ENCODE measurements around the gene EHHADH. TPM values are rescaled to one million over a fixed set of nuclear protein-coding genes. Genes with fewer than 3 reads are reported as not detected.

EHHADH gene
- polyA plus RNA-seq, 1 of the 3 experiments (the other 2 are of a cell fraction), result 2.5 TPM

GRCh38 chr3:185161761-185162160 lies 92.1 kb downstream of the EHHADH start:
- no peak overlapping the region for H3K9ac ChIP-seq
- no peaks in the 10 kb centered on the region for H3K4me1 ChIP-seq (ENCODE audit: control insufficient read depth in 1 of 2, insufficient read depth in 2 of 2, low read depth in 1 of 2, low read length in 1 of 2)
- no peaks in the 10 kb centered on the region for H3F3A ChIP-seq (replicated peaks; ENCODE audit: insufficient read depth)
- ChIA-PET POLR2A (no interaction called here), CTCF (interaction anchor here (2.1 kb wide), 1 partner anchor 15 kb away, joined by 9 read pairs; no protein-coding TSS in a partner anchor)
- no peak for DNase-seq
- TF ChIP-seq GATA2 (CRISPR knock-in tag; IDR thresholded peaks at IDR 0.05) (no peak), RCOR1 (IDR thresholded peaks at IDR 0.05; ENCODE audit: low read length) (no peak), MXI1 (IDR thresholded peaks at IDR 0.05; ENCODE audit: low read depth, low read length) (no peak), MEF2A (IDR thresholded peaks at IDR 0.05; ENCODE audit: borderline replicate concordance, low read depth) (no peak), TCF12 (IDR thresholded peaks at IDR 0.05) (no peak), FOXJ3 (CRISPR knock-in tag; IDR thresholded peaks at IDR 0.05) (no peak), EZH2phosphoT487 (IDR thresholded peaks at IDR 0.05; ENCODE audit: borderline replicate concordance, low read depth) (no peak), SIN3A (IDR thresholded peaks at IDR 0.05; ENCODE audit: borderline replicate concordance, low read depth, low read length) (no peak), PBX3 (IDR thresholded peaks at IDR 0.05) (no peak), TEAD4 (IDR thresholded peaks at IDR 0.05; ENCODE audit: borderline replicate concordance, insufficient read depth) (no peak), SMC3 (IDR thresholded peaks at IDR 0.05; ENCODE audit: low read depth, low read length) (no peak), USF2 (IDR thresholded peaks at IDR 0.05; ENCODE audit: borderline replicate concordance, low read depth, low read length) (no peak), FOXM1 (IDR thresholded peaks at IDR 0.05; ENCODE audit: low read depth) (no peak), MAX (IDR thresholded peaks at IDR 0.05; ENCODE audit: low read depth) (no peak), YY1 (IDR thresholded peaks at IDR 0.05; ENCODE audit: low read depth) (no peak), IRF3 (IDR thresholded peaks at IDR 0.05; ENCODE audit: low read depth, low read length) (no peak), REST (IDR thresholded peaks at IDR 0.05; ENCODE audit: low read depth, low read length) (no peak), EP300 (IDR thresholded peaks at IDR 0.05; ENCODE audit: borderline replicate concordance in 1 of 2, low read depth in 1 of 2, low read length in 1 of 2) (no peak)
- no peaks in the 10 kb centered on the region for H3K79me2 ChIP-seq (ENCODE audit: insufficient read depth)
- no peaks in the 10 kb centered on the region for H3K9me2 ChIP-seq
- no peak overlapping the region for H3K4me3 ChIP-seq (ENCODE audit: low read depth in 2 of 2, low read length in 1 of 2)
- 42% methylated on average over 5 of the region's 5 CpGs for WGBS (ENCODE audit: low lambda C conversion rate)
- no peak overlapping the region for H2AFZ ChIP-seq (ENCODE audit: low read depth)
- H3K27me3 ChIP-seq (ENCODE audit: insufficient read depth), result no peaks in the 10 kb centered on the region; the same call in 1 of the 2 replicates
- H3K27ac ChIP-seq (ENCODE audit: low read depth in 2 of 2, low read length in 1 of 2), result no peak overlapping the region
- H3K9me3 ChIP-seq, result no peaks in the 10 kb centered on the region
- no peaks in the 10 kb centered on the region for H3K36me3 ChIP-seq (replicated peaks in 1 of 2; ENCODE audit: control insufficient read depth in 1 of 2, insufficient read depth in 2 of 2, low read length in 1 of 2)
- no peak overlapping the region for H3K4me2 ChIP-seq
- H4K20me1 ChIP-seq (ENCODE audit: insufficient read depth), result no peaks in the 10 kb centered on the region
